DOHH2 (cell line): ENCODE results near the gene TAPT1.
A peak's percentile ranks its signal among the peaks of the same experiment; 100 is the strongest.

Source experiments
- H3F3A ChIP-seq: fragments of 200-600 bp; sonication (generic), shearing (Covaris generic); 2 replicates; pipeline ENCODE4 v1.6.0; 2016; ENCODE audit warnings: antibody characterized with exemption, mild to moderate bottlenecking; ENCODE audit not compliant: control insufficient read depth, insufficient read depth
- H3K27ac ChIP-seq: fragments of 200-600 bp; sonication (generic); 2 replicates; pipeline ENCODE4 v1.5.1; 2014; ENCODE audit warnings: low read depth, mild to moderate bottlenecking, low read length, moderate library complexity
- H3K27me3 ChIP-seq: fragments of 200-600 bp; sonication (generic); 2 replicates; pipeline ENCODE4 v1.6.1; 2014; ENCODE audit warnings: mild to moderate bottlenecking, low read length, mixed read lengths; ENCODE audit not compliant: control insufficient read depth
- H3K36me3 ChIP-seq: fragments of 200-600 bp; sonication (generic); 2 replicates; pipeline ENCODE4 v1.6.1; 2014; ENCODE audit warnings: mild to moderate bottlenecking, low read length, moderate library complexity, mixed read lengths; ENCODE audit not compliant: control insufficient read depth
- H3K4me1 ChIP-seq: fragments of 200-600 bp; sonication (generic); 2 replicates; pipeline ENCODE4 v1.6.1; 2014; ENCODE audit warnings: mild to moderate bottlenecking, low read length, mixed read lengths; ENCODE audit not compliant: control insufficient read depth
- H3K4me2 ChIP-seq: fragments of 200-600 bp; sonication (generic); 2 replicates; pipeline ENCODE4 v1.6.0; 2014; ENCODE audit warnings: mild to moderate bottlenecking, low read length, moderate library complexity
- H3K4me3 ChIP-seq: fragments of 200-600 bp; sonication (generic); 2 replicates; pipeline ENCODE4 v1.5.1; 2014; ENCODE audit warnings: mild to moderate bottlenecking, low read length, mixed read lengths
- H3K79me2 ChIP-seq: fragments of 200-600 bp; sonication (generic); 2 replicates; pipeline ENCODE4 v1.6.1; 2014; ENCODE audit warnings: mild to moderate bottlenecking, low read length, mixed read lengths; ENCODE audit not compliant: control insufficient read depth
- H3K9me2 ChIP-seq: fragments of 200-600 bp; sonication (generic); replicated peaks from 2 replicates; pipeline ENCODE4 v1.6.1; 2014; ENCODE audit warnings: mild to moderate bottlenecking, low read length, mixed read lengths; ENCODE audit not compliant: control insufficient read depth
- H3K9me3 ChIP-seq: fragments of 200-600 bp; sonication (generic); 2 replicates; pipeline ENCODE4 v1.6.1; 2014; ENCODE audit warnings: antibody characterized with exemption, low read length, mixed read lengths; ENCODE audit not compliant: control insufficient read depth, insufficient read depth
- H4K20me1 ChIP-seq: fragments of 200-600 bp; sonication (generic); 2 replicates; pipeline ENCODE4 v1.6.0; 2014; ENCODE audit warnings: low read depth, mild to moderate bottlenecking, antibody characterized with exemption, low read length, moderate library complexity; ENCODE audit not compliant: control insufficient read depth, insufficient read depth
- EZH2phosphoT487 ChIP-seq: fragments of 200-600 bp; sonication (generic); IDR thresholded peaks from 2 replicates; pipeline ENCODE4 v1.6.1; 2017; ENCODE audit warnings: borderline replicate concordance, mild to moderate bottlenecking, antibody characterized with exemption, low read length, moderate library complexity, mixed read lengths
- TF ChIP-seq, protein P1 (sequence below): fragments of 200-600 bp; sonication (generic); IDR thresholded peaks from one replicate; pipeline ENCODE4 v1.5.1; 2014; ENCODE audit warnings: antibody characterized with exemption, mild to moderate bottlenecking, low read depth, low read length; ENCODE audit not compliant: poor library complexity, severe bottlenecking

Gene TAPT1

DNA sequence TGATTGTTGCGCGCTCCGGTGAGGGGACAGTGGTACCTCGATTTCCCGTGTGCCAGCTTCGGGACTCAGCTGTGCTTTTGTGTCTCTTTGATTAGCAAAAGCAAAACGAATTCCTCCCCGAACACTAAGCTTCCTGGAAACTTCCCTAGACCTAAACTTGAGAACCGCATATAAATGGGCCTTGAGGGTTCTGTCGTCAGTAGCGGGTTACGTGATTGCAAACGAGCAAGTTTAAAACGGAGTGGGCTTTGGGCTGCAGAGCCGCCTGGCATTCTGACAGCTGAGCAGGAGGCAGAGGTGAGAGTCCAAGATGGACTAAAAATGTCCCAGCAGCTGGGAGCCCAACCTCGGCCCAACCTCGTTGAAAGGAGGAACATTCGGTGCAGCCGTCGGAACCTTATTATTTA, 1.2 kb upstream of the TAPT1 start:
- peak overlapping the region; percentile 56 for H3K27ac ChIP-seq
- H4K20me1 ChIP-seq, result peaks cover 9% of the 10 kb centered on the region
- H3K36me3 ChIP-seq, result peaks cover 26% of the 10 kb centered on the region
- peaks cover 48% of the 10 kb centered on the region for H3K79me2 ChIP-seq
- no peaks in the 10 kb centered on the region for H3K9me3 ChIP-seq
- H3K4me2 ChIP-seq, result peak overlapping the region; percentile 93
- H3K9me2 ChIP-seq, result no peaks in the 10 kb centered on the region
- peaks cover 76% of the 10 kb centered on the region for H3K4me1 ChIP-seq
- no peaks in the 10 kb centered on the region for H3K27me3 ChIP-seq
- TF ChIP-seq, protein P1, sequence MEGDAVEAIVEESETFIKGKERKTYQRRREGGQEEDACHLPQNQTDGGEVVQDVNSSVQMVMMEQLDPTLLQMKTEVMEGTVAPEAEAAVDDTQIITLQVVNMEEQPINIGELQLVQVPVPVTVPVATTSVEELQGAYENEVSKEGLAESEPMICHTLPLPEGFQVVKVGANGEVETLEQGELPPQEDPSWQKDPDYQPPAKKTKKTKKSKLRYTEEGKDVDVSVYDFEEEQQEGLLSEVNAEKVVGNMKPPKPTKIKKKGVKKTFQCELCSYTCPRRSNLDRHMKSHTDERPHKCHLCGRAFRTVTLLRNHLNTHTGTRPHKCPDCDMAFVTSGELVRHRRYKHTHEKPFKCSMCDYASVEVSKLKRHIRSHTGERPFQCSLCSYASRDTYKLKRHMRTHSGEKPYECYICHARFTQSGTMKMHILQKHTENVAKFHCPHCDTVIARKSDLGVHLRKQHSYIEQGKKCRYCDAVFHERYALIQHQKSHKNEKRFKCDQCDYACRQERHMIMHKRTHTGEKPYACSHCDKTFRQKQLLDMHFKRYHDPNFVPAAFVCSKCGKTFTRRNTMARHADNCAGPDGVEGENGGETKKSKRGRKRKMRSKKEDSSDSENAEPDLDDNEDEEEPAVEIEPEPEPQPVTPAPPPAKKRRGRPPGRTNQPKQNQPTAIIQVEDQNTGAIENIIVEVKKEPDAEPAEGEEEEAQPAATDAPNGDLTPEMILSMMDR, result no peak
- no peak for TF ChIP-seq EZH2phosphoT487
- H3F3A ChIP-seq, result peaks cover 8% of the 10 kb centered on the region
- H3K4me3 ChIP-seq, result peak overlapping the region; percentile 94

DNA sequence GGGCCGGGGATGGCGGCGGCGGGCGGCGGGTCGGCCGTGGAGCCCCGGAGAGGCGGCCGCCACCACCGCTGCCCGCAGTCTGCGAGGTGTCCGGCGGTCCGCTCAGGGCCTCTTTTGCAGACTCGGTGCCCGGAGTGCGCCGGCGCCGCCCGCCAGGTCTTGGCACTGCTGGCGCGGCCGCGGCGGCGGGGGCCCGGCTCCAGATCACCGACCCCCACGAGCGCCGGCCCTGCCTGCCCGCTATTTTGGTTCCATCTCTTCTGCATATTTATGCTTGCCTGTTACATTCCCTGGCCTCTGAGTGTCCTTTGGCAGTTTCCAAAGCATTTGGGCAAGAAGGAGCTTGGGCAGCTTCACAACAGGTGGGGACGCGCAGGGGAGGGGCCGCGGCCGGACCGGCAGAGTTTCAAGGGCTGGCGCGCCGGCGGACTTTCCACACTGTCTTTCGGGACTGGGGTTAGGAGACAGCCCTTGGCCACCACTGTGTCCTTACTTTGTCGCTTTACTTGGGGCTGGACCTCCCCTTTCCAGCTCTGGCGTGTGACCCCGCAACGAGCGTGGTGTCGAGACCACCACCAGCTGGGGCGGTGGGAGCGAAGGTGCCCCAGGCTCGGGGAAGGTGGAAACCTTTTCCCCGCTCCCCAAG, 668 bp upstream of the TAPT1 start:
- peaks cover 8% of the 10 kb centered on the region for H3F3A ChIP-seq
- no peaks in the 10 kb centered on the region for H3K9me3 ChIP-seq
- H4K20me1 ChIP-seq, result peaks cover 9% of the 10 kb centered on the region

GRCh38 chr4:16225167-16225862, 956 bp downstream of the TAPT1 start:
- peaks cover 62% of the 10 kb centered on the region for H3K4me1 ChIP-seq
- no peak for TF ChIP-seq EZH2phosphoT487
- TF ChIP-seq, protein P1, result no peak
- H3K36me3 ChIP-seq, result peaks cover 26% of the 10 kb centered on the region
- peaks cover 67% of the 10 kb centered on the region for H3K79me2 ChIP-seq
- peak overlapping the region; percentile 80 for H3K27ac ChIP-seq
- peaks cover 9% of the 10 kb centered on the region for H4K20me1 ChIP-seq
- H3K27me3 ChIP-seq, result no peaks in the 10 kb centered on the region
- H3K9me2 ChIP-seq, result no peaks in the 10 kb centered on the region
- H3F3A ChIP-seq, result peaks cover 8% of the 10 kb centered on the region
- H3K4me2 ChIP-seq, result peak overlapping the region; percentile 94
- peak overlapping the region; percentile 94 for H3K4me3 ChIP-seq
- H3K9me3 ChIP-seq, result no peaks in the 10 kb centered on the region

More for the DNA sequence above, 668 bp upstream of the TAPT1 start:
- peak overlapping the region; percentile 56 for H3K27ac ChIP-seq
- H3K79me2 ChIP-seq, result peaks cover 53% of the 10 kb centered on the region
- H3K27me3 ChIP-seq, result no peaks in the 10 kb centered on the region
- H3K4me2 ChIP-seq, result peak overlapping the region; percentile 93
- peak overlapping the region; percentile 94 for H3K4me3 ChIP-seq
- H3K36me3 ChIP-seq, result peaks cover 26% of the 10 kb centered on the region
- no peaks in the 10 kb centered on the region for H3K9me2 ChIP-seq
- peaks cover 75% of the 10 kb centered on the region for H3K4me1 ChIP-seq
- no peak for TF ChIP-seq EZH2phosphoT487
- TF ChIP-seq, protein P1, result no peak
